Upper lobe of left lung (tissue), 6 donors: Measurements from ENCODE around the gene HINT1. TPM values are rescaled to one million over a fixed set of nuclear protein-coding genes. Genes with fewer than 3 reads are reported as not detected.
"Not testable (repeated sequence)": the region's sequence is repeated elsewhere in the genome, so short reads cannot be mapped to it uniquely, and the experiment has no call there.

Experiments
- ATAC-seq, 2 donors: fragments of 200-7000 bp; cut with Tn5 transposase; one replicate each; pipeline ENCODE4 v1.9.1; 2022; ENCODE audit warnings: mild to moderate bottlenecking in 2 of 2, moderate library complexity in 2 of 2; ENCODE audit not compliant: low FRiP score in 2 of 2
- DNase-seq, 2 donors: peaks; one replicate each; pipeline ENCODE4 v3.0.0-alpha.2; 2019 to 2020
- H3K27ac ChIP-seq, 4 donors: fragments of 200-600 bp; sonication (generic); one replicate each; pipeline ENCODE4 v1.5.1; 2016 to 2019
- H3K27me3 ChIP-seq, 4 donors: fragments of 200-600 bp; sonication (generic); one replicate each; pipeline ENCODE4 v1.5.1; 2017 to 2019
- H3K36me3 ChIP-seq, 4 donors: fragments of 200-600 bp; sonication (generic); one replicate each; pipeline ENCODE4 v1.5.1; 2016 to 2019
- H3K4me1 ChIP-seq, 4 donors: fragments of 200-600 bp; sonication (generic); one replicate each; pipeline ENCODE4 v1.5.1; 2018 to 2019
- H3K4me3 ChIP-seq, 4 donors: fragments of 200-600 bp; sonication (generic); one replicate each; pipeline ENCODE4 v1.5.1; 2017 to 2019; ENCODE audit warnings: mild to moderate bottlenecking in 2 of 4, moderate library complexity in 1 of 4
- H3K9me3 ChIP-seq, 4 donors: fragments of 200-600 bp; sonication (generic); one replicate each; pipeline ENCODE4 v1.5.1; 2018 to 2019
- EP300 ChIP-seq, 4 donors: sonication (generic); formaldehyde crosslinking; IDR thresholded peaks; one replicate each; pipeline ENCODE4 v1.5.1; 2017; ENCODE audit warnings: antibody characterized with exemption in 4 of 4, control low read depth in 2 of 4
- POLR2A ChIP-seq, 4 donors: fragments of 450-650 bp; IDR thresholded peaks; one replicate each; pipeline ENCODE4 v1.5.1; 2016 to 2017; ENCODE audit warnings: antibody characterized with exemption in 4 of 4, mild to moderate bottlenecking in 2 of 4
- POLR2AphosphoS5 ChIP-seq, 2 donors: sonication (generic); formaldehyde crosslinking; IDR thresholded peaks; one replicate each; pipeline ENCODE4 v1.5.1; 2017; ENCODE audit warnings: antibody characterized with exemption in 2 of 2
- WGBS, 2 donors: methylation state at CpG; one replicate each; pipeline ENCODE4 v1.1.5; 2017 to 2018; 5-methylcytosine and 5-hydroxymethylcytosine counted together
- total RNA-seq, 6 donors: library from RNA; depleted of rRNA in 4 of 6; stranded (reverse); fragments of >200 nt in 4 of 6; gene quantifications; one replicate each; pipeline versions ENCODE4 v1.1.0 to v1.2.1, GENCODE V29; 2016 to 2021
- TF ChIP-seq, protein P1 (sequence below), 6 experiments: fragments of 450-650 bp in 4 of 6; fragments of 200-600 bp in 2 of 6; sonication (generic) in 2 of 6; IDR thresholded peaks; one replicate each; pipeline ENCODE4 v1.5.1; 2016 to 2019; ENCODE audit warnings: antibody characterized with exemption in 6 of 6
- donor health status: DM: no; HTN: no; CAD: no; lungs with moderate emphysema.
- donor health status: DM: no; HTN: yes; CAD: no; lungs with severe emphysema.

The HINT1 gene
- total RNA-seq, 6 donors from 2014 or later, result 75.4 to 172 (median 133) TPM

DNA sequence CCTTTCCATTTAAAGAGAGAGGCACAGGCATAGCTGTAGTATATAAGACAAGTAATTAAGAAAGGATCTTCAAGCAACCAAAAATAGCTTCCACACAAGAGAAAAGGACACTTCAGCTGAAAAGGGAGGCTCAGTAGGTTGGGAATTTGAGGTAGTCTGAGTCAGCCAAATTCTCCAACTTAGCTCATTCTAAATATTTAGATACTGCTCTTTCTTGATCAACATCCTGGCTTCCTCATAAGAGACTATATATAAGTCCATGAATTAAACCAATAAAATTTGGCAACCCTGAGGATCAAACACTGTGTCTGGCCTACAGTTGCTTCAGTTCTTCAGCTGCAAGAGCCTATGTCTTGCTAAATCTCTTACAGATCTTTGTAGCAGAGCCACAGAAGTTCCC is 17.8 kb downstream of the HINT1 start:
- TF ChIP-seq POLR2AphosphoS5 (IDR thresholded peaks at IDR 0.05) (no peak), POLR2A (IDR thresholded peaks at IDR 0.05) (no peak), EP300 (IDR thresholded peaks at IDR 0.05) (no peak)
- TF ChIP-seq, protein P1, sequence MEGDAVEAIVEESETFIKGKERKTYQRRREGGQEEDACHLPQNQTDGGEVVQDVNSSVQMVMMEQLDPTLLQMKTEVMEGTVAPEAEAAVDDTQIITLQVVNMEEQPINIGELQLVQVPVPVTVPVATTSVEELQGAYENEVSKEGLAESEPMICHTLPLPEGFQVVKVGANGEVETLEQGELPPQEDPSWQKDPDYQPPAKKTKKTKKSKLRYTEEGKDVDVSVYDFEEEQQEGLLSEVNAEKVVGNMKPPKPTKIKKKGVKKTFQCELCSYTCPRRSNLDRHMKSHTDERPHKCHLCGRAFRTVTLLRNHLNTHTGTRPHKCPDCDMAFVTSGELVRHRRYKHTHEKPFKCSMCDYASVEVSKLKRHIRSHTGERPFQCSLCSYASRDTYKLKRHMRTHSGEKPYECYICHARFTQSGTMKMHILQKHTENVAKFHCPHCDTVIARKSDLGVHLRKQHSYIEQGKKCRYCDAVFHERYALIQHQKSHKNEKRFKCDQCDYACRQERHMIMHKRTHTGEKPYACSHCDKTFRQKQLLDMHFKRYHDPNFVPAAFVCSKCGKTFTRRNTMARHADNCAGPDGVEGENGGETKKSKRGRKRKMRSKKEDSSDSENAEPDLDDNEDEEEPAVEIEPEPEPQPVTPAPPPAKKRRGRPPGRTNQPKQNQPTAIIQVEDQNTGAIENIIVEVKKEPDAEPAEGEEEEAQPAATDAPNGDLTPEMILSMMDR (IDR thresholded peaks at IDR 0.05), result no peak
- no peaks in the 10 kb centered on the region for H3K36me3 ChIP-seq
- H3K4me1 ChIP-seq, result no peaks in the 10 kb centered on the region

DNA sequence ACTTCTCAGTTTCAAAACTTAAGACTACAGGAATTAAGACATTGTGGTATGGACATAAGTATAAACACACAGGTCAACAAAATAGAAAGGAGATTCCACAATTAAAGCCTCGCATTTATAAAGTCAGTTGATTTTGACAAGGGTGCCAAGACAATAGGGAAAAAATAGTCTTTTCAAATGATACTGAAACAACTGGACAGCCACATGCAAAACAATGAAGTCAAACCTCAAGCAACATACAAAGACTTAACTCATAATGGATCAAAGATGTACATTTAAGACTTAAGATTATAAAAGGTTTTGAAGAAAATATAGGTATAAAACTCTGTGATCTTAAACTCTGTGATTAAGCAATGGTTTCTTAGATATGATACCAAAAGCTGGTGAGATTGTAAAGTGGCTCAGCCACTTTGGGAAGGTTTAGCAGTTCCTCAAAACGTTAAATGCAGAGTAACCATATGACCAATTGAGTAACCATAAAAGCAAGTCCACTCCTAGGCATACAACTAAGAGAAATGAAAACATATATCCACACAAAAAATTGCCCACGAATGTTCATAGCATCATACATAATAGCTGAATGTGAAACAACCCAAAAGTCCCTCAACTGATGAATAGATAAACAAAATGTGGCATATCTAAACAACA is 22.0 kb downstream of the HINT1 start:
- TF ChIP-seq, protein P1 (IDR thresholded peaks at IDR 0.05), result no peak
- TF ChIP-seq POLR2AphosphoS5 (IDR thresholded peaks at IDR 0.05), result no peak
- TF ChIP-seq POLR2A (IDR thresholded peaks at IDR 0.05), result no peak
- no peak for TF ChIP-seq EP300 (IDR thresholded peaks at IDR 0.05)
- H3K4me3 ChIP-seq, result no peak overlapping the region
- ATAC-seq (no peak), DNase-seq (no peak)
- H3K27me3 ChIP-seq, result no peaks in the 10 kb centered on the region
- WGBS, 2 donors, result 55% methylated on average over 3 of the region's 3 CpGs
- H3K9me3 ChIP-seq, result no peaks in the 10 kb centered on the region
- H3K27ac ChIP-seq, result no peak overlapping the region
- no peaks in the 10 kb centered on the region for H3K4me1 ChIP-seq
- no peaks in the 10 kb centered on the region for H3K36me3 ChIP-seq

More for the DNA sequence above, 17.8 kb downstream of the HINT1 start:
- DNase-seq (no peak), ATAC-seq (no peak)
- Histone ChIP-seq H3K27me3 (no peaks in the 10 kb centered on the region), H3K4me3 (no peak overlapping the region), H3K9me3 (no peaks in the 10 kb centered on the region), H3K27ac (no peak overlapping the region)

DNA sequence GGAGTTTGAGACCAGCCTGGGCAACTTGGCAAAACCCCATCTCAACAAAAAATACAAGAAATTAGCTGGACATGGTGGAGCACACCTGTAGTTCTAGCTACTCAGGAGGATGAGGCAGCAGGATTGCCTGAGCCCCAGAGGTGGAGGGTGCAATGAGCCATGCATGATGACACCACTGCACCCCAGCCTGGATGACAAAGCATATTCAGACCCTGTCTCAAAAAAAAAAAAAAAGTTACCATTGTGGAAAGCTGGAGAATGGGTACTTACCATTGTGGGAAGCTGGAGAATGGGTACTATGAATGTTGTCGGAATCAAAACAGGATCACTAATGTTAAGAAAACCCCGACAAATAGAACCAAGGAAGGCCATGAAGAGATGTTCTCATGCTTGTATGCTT is 25.7 kb downstream of the HINT1 start:
- no peak overlapping the region for H3K27ac ChIP-seq
- WGBS, 2 donors, result 97 to 98% methylated on average over 2 of the region's 2 CpGs
- H3K4me1 ChIP-seq, result no peaks in the 10 kb centered on the region
- TF ChIP-seq POLR2AphosphoS5 (IDR thresholded peaks at IDR 0.05) (no peak), POLR2A (IDR thresholded peaks at IDR 0.05) (no peak), EP300 (IDR thresholded peaks at IDR 0.05) (no peak)
- TF ChIP-seq, protein P1 (IDR thresholded peaks at IDR 0.05), result no peak
- no peak for DNase-seq
- no peaks in the 10 kb centered on the region for H3K27me3 ChIP-seq
- no peak overlapping the region for H3K4me3 ChIP-seq
- H3K9me3 ChIP-seq, result no peaks in the 10 kb centered on the region
- ATAC-seq, result no peak
- H3K36me3 ChIP-seq, result no peaks in the 10 kb centered on the region

DNA sequence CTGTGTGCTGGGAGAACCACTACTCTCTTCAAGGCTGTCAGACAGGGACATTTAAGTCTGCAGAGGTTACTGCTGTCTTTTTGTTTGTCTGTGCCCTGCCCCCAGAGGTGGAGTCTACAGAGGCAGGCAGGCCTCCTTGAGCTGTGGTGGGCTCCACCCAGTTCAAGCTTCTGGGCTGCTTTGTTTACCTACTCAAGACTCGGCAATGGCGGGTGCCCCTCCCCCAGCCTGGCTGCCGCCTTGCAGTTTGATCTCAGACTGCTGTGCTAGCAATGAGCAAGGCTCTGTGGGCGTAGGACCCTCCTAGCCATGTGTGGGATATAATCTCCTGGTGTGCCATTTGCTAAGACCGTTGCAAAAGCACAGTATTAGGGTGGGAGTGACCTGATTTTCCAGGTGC is 26.6 kb downstream of the HINT1 start:
- H3K27ac ChIP-seq, H3K4me1 ChIP-seq, ATAC-seq, H3K4me3 ChIP-seq, H3K27me3 ChIP-seq, H3K36me3 ChIP-seq, H3K9me3 ChIP-seq: not testable (repeated sequence)
- DNase-seq, result peak in 1 of 2 donors; percentile 26
- 76% methylated on average over 5 of the region's 5 CpGs; no CpG with 5 or more reads in 1 of the 2 donors for WGBS, 2 donors

DNA sequence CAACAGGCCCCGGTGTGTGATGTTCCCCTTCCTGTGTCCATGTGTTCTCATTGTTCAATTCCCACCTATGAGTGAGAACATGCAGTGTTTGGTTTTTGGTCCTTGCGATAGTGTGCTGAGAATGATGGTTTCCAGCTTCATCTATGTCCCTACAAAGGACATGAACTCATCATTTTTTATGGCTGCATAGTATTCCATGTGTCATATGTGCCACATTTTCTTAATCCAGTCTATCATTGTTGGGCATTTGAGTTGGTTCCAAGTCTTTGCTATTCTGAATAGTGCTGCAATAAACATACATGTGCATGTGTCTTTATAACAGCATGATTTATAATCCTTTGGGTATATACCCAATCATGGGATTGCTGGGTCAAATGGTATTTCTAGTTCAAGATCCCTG is 32.0 kb downstream of the HINT1 start:
- not testable (repeated sequence) for H3K4me1 ChIP-seq, H3K9me3 ChIP-seq, ATAC-seq, H3K4me3 ChIP-seq, H3K27me3 ChIP-seq, DNase-seq, H3K27ac ChIP-seq, H3K36me3 ChIP-seq
- WGBS, 2 donors, result 86 to 100% methylated on average over 2 of the region's 2 CpGs

DNA sequence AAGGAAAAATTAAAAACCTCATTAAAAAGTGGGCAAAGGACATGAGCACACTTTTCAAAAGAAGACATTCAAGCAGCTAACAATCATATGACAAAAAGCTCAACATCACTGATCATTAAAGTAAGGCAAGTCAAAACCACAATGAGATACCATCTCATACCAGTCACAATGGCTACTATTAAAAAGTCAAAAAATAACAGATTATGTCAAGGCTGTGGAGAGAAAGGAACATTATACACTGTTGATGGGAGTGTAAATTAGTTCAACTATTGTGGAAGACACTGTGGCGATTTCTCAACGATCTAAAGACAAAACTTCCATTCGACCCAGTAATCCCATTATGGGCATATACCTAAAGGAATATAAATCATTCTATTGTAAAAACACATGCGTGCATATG is 35.8 kb downstream of the HINT1 start:
- no peak overlapping the region for H3K27ac ChIP-seq
- no peaks in the 10 kb centered on the region for H3K4me1 ChIP-seq
- H3K27me3 ChIP-seq, result no peaks in the 10 kb centered on the region
- H3K4me3 ChIP-seq, result no peak overlapping the region
- TF ChIP-seq POLR2AphosphoS5 (IDR thresholded peaks at IDR 0.05) (no peak), POLR2A (IDR thresholded peaks at IDR 0.05) (no peak), EP300 (IDR thresholded peaks at IDR 0.05) (no peak)
- TF ChIP-seq, protein P1 (IDR thresholded peaks at IDR 0.05), result no peak
- WGBS, 2 donors, result 81 to 92% methylated on average over 4 of the region's 4 CpGs
- peaks cover 0 to 8% (median 0%) of the 10 kb centered on the region in 4 donors for H3K9me3 ChIP-seq
- ATAC-seq (no peak), DNase-seq (no peak)
- H3K36me3 ChIP-seq, result no peaks in the 10 kb centered on the region

DNA sequence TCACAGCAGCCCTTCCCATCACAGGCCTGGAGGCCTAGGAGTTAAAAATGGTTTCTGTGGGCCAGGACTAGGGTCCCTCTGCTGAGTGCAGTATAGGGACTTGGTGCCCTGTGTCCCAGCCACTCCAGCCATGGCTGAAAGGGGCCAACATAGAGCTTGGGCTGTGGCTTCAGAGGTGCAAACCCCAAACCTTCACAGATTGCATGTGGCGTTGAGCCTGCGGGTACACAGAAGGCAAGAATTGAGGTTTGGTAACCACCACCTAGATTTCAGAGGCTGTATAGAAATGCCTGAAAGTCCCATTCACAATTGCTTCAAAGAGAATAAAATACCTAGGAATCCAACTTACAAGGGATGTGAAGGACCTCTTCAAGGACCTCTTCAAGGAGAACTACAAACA is 37.8 kb downstream of the HINT1 start:
- 68 to 87% methylated on average over 2 of the region's 2 CpGs for WGBS, 2 donors
- not testable (repeated sequence) for H3K9me3 ChIP-seq, H3K4me3 ChIP-seq, H3K27ac ChIP-seq, H3K27me3 ChIP-seq, H3K36me3 ChIP-seq, ATAC-seq, DNase-seq, H3K4me1 ChIP-seq
